Stimulated activated CD4-positive, alpha-beta T cell treated with anti-CD3 and anti-CD28 coated beads, Interleukin-2, amount 100 ng/mL, for 4 hours (primary cell): ENCODE measurements around the gene CELSR2.
"Not testable (repeated sequence)": the region's sequence is repeated elsewhere in the genome, so short reads cannot be mapped to it uniquely, and the experiment has no call there.

ENCODE experiments used
- DNase-seq: peaks from one replicate; pipeline ENCODE4 v3.0.0-alpha.2; 2020; ENCODE audit warnings: low read depth

The CELSR2 gene

GRCh38 chr1:109301874-109302273 lies 52.5 kb downstream of the CELSR2 start:
- DNase-seq, result no peak

GRCh38 chr1:109304226-109304920 lies 55.0 kb downstream of the CELSR2 start:
- no peak for DNase-seq

GRCh38 chr1:109305991-109306390 lies 56.7 kb downstream of the CELSR2 start:
- DNase-seq, result not testable (repeated sequence)

GRCh38 chr1:109306832-109307273 lies 57.5 kb downstream of the CELSR2 start, which contains the start of gene MYBPHL:
Gene MYBPHL (minus strand): TSS chr1:109307011. CDS start chr1:109306991, 20 bp downstream.
- no peak for DNase-seq

GRCh38 chr1:109307274-109308021 lies 58.1 kb downstream of the CELSR2 start:
- DNase-seq, result no peak

GRCh38 chr1:109309347-109309746 lies 60.0 kb downstream of the CELSR2 start:
- no peak for DNase-seq

- no peak for DNase-seq
Measured at GRCh38 chr1:109312246-109312645, 62.9 kb downstream of the CELSR2 start.

GRCh38 chr1:109312978-109313775 lies 63.8 kb downstream of the CELSR2 start:
- DNase-seq, result no peak

- no peak for DNase-seq
Measured at GRCh38 chr1:109314795-109315194, 65.5 kb downstream of the CELSR2 start.

GRCh38 chr1:109315288-109315687 lies 65.9 kb downstream of the CELSR2 start:
- DNase-seq, result no peak

- no peak for DNase-seq
Measured at GRCh38 chr1:109316506-109316905, 67.2 kb downstream of the CELSR2 start.

GRCh38 chr1:109319114-109319513 lies 69.8 kb downstream of the CELSR2 start:
- DNase-seq, result no peak

- no peak for DNase-seq
Measured at GRCh38 chr1:109322974-109323373, 73.6 kb downstream of the CELSR2 start.
